Measurements from ENCODE around the gene HPSE2. TPM values are rescaled to one million over a fixed set of nuclear protein-coding genes. Genes with fewer than 3 reads are reported as not detected.

The HPSE2 gene
- total RNA-seq, 1 experiment from 2014 or later = not detected

- Histone ChIP-seq H3K4me3 (ENCODE audit: low read depth in 2 of 2, low read length in 2 of 2) (no peak overlapping the region), H3K4me1 (ENCODE audit: control insufficient read depth, insufficient read depth, low read length) (no peaks in the 10 kb centered on the region; the same call in 1 of the 2 replicates), H3K27ac (ENCODE audit: low read length) (no peak overlapping the region), H3K36me3 (ENCODE audit: control insufficient read depth, insufficient read depth, low read length) (no peaks in the 10 kb centered on the region), H3K27me3 (ENCODE audit: control insufficient read depth, insufficient read depth, low read length) (peaks cover 33% of the 10 kb centered on the region), H3K9me3 (ENCODE audit: control insufficient read depth, insufficient read depth, low read depth, low read length) (no peaks in the 10 kb centered on the region)
- BruUV-seq (replicated peaks) = no TSS peak
- ChIA-PET CTCF (no interaction called here), POLR2A (no interaction called here)
- in situ Hi-C loops (cut with HindIII; ENCODE audit: low pct_unique_long_range_greater_than_20kb, low sequenced_read_pairs) = no loop called here
- DNase-seq (ENCODE audit: low read depth, low spot score) (no peak), ATAC-seq (peak; percentile 5; the same call in 1 of the 2 replicates)
- TF ChIP-seq POLR2AphosphoS5 (IDR thresholded peaks at IDR 0.05; ENCODE audit: low read depth, low read length) (no peak), SIN3A (IDR thresholded peaks at IDR 0.05; ENCODE audit: borderline replicate concordance, insufficient read depth, low read depth, low read length) (no peak)
- TF ChIP-seq, protein P1, sequence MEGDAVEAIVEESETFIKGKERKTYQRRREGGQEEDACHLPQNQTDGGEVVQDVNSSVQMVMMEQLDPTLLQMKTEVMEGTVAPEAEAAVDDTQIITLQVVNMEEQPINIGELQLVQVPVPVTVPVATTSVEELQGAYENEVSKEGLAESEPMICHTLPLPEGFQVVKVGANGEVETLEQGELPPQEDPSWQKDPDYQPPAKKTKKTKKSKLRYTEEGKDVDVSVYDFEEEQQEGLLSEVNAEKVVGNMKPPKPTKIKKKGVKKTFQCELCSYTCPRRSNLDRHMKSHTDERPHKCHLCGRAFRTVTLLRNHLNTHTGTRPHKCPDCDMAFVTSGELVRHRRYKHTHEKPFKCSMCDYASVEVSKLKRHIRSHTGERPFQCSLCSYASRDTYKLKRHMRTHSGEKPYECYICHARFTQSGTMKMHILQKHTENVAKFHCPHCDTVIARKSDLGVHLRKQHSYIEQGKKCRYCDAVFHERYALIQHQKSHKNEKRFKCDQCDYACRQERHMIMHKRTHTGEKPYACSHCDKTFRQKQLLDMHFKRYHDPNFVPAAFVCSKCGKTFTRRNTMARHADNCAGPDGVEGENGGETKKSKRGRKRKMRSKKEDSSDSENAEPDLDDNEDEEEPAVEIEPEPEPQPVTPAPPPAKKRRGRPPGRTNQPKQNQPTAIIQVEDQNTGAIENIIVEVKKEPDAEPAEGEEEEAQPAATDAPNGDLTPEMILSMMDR (IDR thresholded peaks at IDR 0.05) = no peak
- intact Hi-C loops (cut with micrococcal nuclease; ENCODE audit: unreplicated experiment) = loop anchor here (10.0 kb wide), 1 partner anchor 172 kb away; no protein-coding TSS in a partner anchor
Observed at GRCh38 chr10:99236627-99237309, 1.1 kb upstream of the HPSE2 start.

- H3K36me3 ChIP-seq (ENCODE audit: control insufficient read depth, insufficient read depth, low read length) = no peaks in the 10 kb centered on the region
- H3K27me3 ChIP-seq (ENCODE audit: control insufficient read depth, insufficient read depth, low read length) = peaks cover 48% of the 10 kb centered on the region
- no TSS peak for BruUV-seq (replicated peaks)
- no peak for DNase-seq (ENCODE audit: low read depth, low spot score)
- TF ChIP-seq, protein P1 (IDR thresholded peaks at IDR 0.05) = no peak
- TF ChIP-seq REST (IDR thresholded peaks at IDR 0.05; ENCODE audit: insufficient read depth in 1 of 2, low read depth in 2 of 2, low read length in 1 of 2) = no peak
- no peak for TF ChIP-seq SIN3A (IDR thresholded peaks at IDR 0.05; ENCODE audit: borderline replicate concordance, insufficient read depth, low read depth, low read length)
- TF ChIP-seq POLR2AphosphoS5 (IDR thresholded peaks at IDR 0.05; ENCODE audit: low read depth, low read length) = no peak
- no peak for TF ChIP-seq TCF7L2 (IDR thresholded peaks at IDR 0.05; ENCODE audit: low read depth, low read length)
- intact Hi-C loops (cut with micrococcal nuclease; ENCODE audit: unreplicated experiment) (loop anchor here (10.0 kb wide), 1 partner anchor 170 kb away; no protein-coding TSS in a partner anchor), in situ Hi-C loops (cut with HindIII; ENCODE audit: low pct_unique_long_range_greater_than_20kb, low sequenced_read_pairs) (no loop called here)
- ATAC-seq = no peak
- ChIA-PET CTCF (no interaction called here), POLR2A (no interaction called here)
- no peaks in the 10 kb centered on the region for H3K9me3 ChIP-seq (ENCODE audit: control insufficient read depth, insufficient read depth, low read depth, low read length)
- H3K27ac ChIP-seq (ENCODE audit: low read length) = no peak overlapping the region
- no peaks in the 10 kb centered on the region; the same call in 1 of the 2 replicates for H3K4me1 ChIP-seq (ENCODE audit: control insufficient read depth, insufficient read depth, low read length)
- no peak overlapping the region for H3K4me3 ChIP-seq (ENCODE audit: low read depth in 2 of 2, low read length in 2 of 2)
Observed at GRCh38 chr10:99234791-99235657, 628 bp downstream of the HPSE2 start.
